Parathyroid adenoma (tissue), 2 donors: ENCODE measurements around the gene CEMIP.
A peak's percentile ranks its signal among the peaks of the same experiment; 100 is the strongest.

Experiments used
- H2AFZ ChIP-seq: fragments of 300-600 bp; sonication (generic); one replicate; pipeline ENCODE4 v1.7.0; 2017; ENCODE audit warnings: antibody characterized with exemption, mild to moderate bottlenecking
- H3K27ac ChIP-seq: fragments of 300-600 bp; sonication (generic); one replicate; pipeline ENCODE4 v1.7.0; 2017
- H3K27me3 ChIP-seq: fragments of 300-600 bp; sonication (generic); one replicate; pipeline ENCODE4 v1.7.0; 2017; ENCODE audit warnings: low read length; ENCODE audit not compliant: control insufficient read depth, insufficient read depth
- H3K36me3 ChIP-seq: fragments of 300-600 bp; sonication (generic); one replicate; pipeline ENCODE4 v1.7.0; 2017; ENCODE audit warnings: low read length; ENCODE audit not compliant: control insufficient read depth, insufficient read depth
- H3K4me1 ChIP-seq: fragments of 300-600 bp; sonication (generic); one replicate; pipeline ENCODE4 v1.7.0; 2017; ENCODE audit warnings: control low read depth
- H3K4me2 ChIP-seq: fragments of 300-600 bp; sonication (generic); one replicate; pipeline ENCODE4 v1.7.0; 2017; ENCODE audit warnings: low read length
- H3K4me3 ChIP-seq: fragments of 300-600 bp; sonication (generic); one replicate; pipeline ENCODE4 v1.7.0; 2017; ENCODE audit warnings: low read depth, low read length
- H3K79me2 ChIP-seq: fragments of 300-600 bp; sonication (generic); one replicate; pipeline ENCODE4 v1.7.0; 2017; ENCODE audit warnings: control low read depth
- H3K9ac ChIP-seq: fragments of 300-600 bp; sonication (generic); one replicate; pipeline ENCODE4 v1.7.0; 2017; ENCODE audit warnings: mild to moderate bottlenecking
- H3K9me3 ChIP-seq: fragments of 300-600 bp; sonication (generic); one replicate; pipeline ENCODE4 v1.7.0; 2017; ENCODE audit warnings: low read length; ENCODE audit not compliant: control insufficient read depth
- CTCF ChIP-seq: fragments of 300-600 bp; sonication (generic); IDR thresholded peaks from one replicate; pipeline ENCODE4 v1.7.0; 2017; ENCODE audit warnings: antibody characterized with exemption, mild to moderate bottlenecking
- donor health status: primary hyperparathyroidism.

The CEMIP gene

GRCh38 chr15:80840182-80841130 is 61.3 kb downstream of the CEMIP start:
- no peak overlapping the region for H3K27ac ChIP-seq
- no peak overlapping the region for H3K9ac ChIP-seq
- no peak overlapping the region for H2AFZ ChIP-seq
- H3K4me1 ChIP-seq, result peaks cover 15% of the 10 kb centered on the region
- no peaks in the 10 kb centered on the region for H3K36me3 ChIP-seq
- H3K9me3 ChIP-seq, result no peaks in the 10 kb centered on the region
- H3K4me2 ChIP-seq, result no peak overlapping the region
- H3K27me3 ChIP-seq, result no peaks in the 10 kb centered on the region
- no peak for TF ChIP-seq CTCF
- no peaks in the 10 kb centered on the region for H3K79me2 ChIP-seq
- no peak overlapping the region for H3K4me3 ChIP-seq

GRCh38 chr15:80841541-80841940 is 62.4 kb downstream of the CEMIP start:
- Histone ChIP-seq H3K9me3 (no peaks in the 10 kb centered on the region), H2AFZ (no peak overlapping the region), H3K79me2 (no peaks in the 10 kb centered on the region), H3K27me3 (no peaks in the 10 kb centered on the region), H3K4me3 (no peak overlapping the region), H3K9ac (no peak overlapping the region), H3K4me2 (no peak overlapping the region), H3K36me3 (no peaks in the 10 kb centered on the region), H3K4me1 (peaks cover 9% of the 10 kb centered on the region), H3K27ac (no peak overlapping the region)
- TF ChIP-seq CTCF, result no peak

- Histone ChIP-seq H3K9ac (no peak overlapping the region), H3K9me3 (no peaks in the 10 kb centered on the region), H2AFZ (no peak overlapping the region), H3K4me2 (no peak overlapping the region), H3K36me3 (no peaks in the 10 kb centered on the region), H3K79me2 (no peaks in the 10 kb centered on the region), H3K4me3 (no peak overlapping the region), H3K4me1 (no peaks in the 10 kb centered on the region), H3K27me3 (no peaks in the 10 kb centered on the region), H3K27ac (no peak overlapping the region)
- no peak for TF ChIP-seq CTCF
Observed at GRCh38 chr15:80844011-80844732, 65.0 kb downstream of the CEMIP start.

GRCh38 chr15:80846031-80846815 is 67.1 kb downstream of the CEMIP start:
- Histone ChIP-seq H3K27me3 (no peaks in the 10 kb centered on the region), H3K9ac (no peak overlapping the region), H2AFZ (peak overlapping the region; percentile 33), H3K9me3 (no peaks in the 10 kb centered on the region), H3K4me3 (no peak overlapping the region), H3K4me2 (no peak overlapping the region), H3K36me3 (no peaks in the 10 kb centered on the region), H3K4me1 (no peaks in the 10 kb centered on the region), H3K27ac (no peak overlapping the region), H3K79me2 (no peaks in the 10 kb centered on the region)
- no peak for TF ChIP-seq CTCF
